Embryonic facial prominence (tissue), 1 donor: ENCODE data around the gene CRISP1.
"Not testable (repeated sequence)": the region's sequence is repeated elsewhere in the genome, so short reads cannot be mapped to it uniquely, and the experiment has no call there.

ENCODE experiments used
- DNase-seq: peaks from one replicate; pipeline ENCODE4 v3.0.0-alpha.2; 2016; ENCODE audit errors: extremely low spot score

Gene CRISP1

GRCh38 chr6:49866485-49866943 lies at the start of gene CRISP1:
TSS of gene CRISP1 (minus strand) at chr6:49866535. CDS start at chr6:49857400, 9,135 bp downstream.
- no peak for DNase-seq

GRCh38 chr6:49915035-49915434 lies 48.7 kb upstream of the CRISP1 start:
- DNase-seq, result no peak

- no peak for DNase-seq
These were observed 47.5 kb upstream of the CRISP1 start for GRCh38 chr6:49913636-49914375.

- no peak for DNase-seq
These were observed 45.9 kb upstream of the CRISP1 start for GRCh38 chr6:49912196-49912595.

- DNase-seq, result no peak
These were observed 44.9 kb upstream of the CRISP1 start for GRCh38 chr6:49911252-49911651.

- no peak for DNase-seq
These were observed 43.2 kb upstream of the CRISP1 start for GRCh38 chr6:49909563-49909962.

- DNase-seq, result no peak
These were observed 40.2 kb upstream of the CRISP1 start for GRCh38 chr6:49906526-49906925.

- DNase-seq, result no peak
These were observed 39.0 kb upstream of the CRISP1 start for GRCh38 chr6:49905296-49905695.

GRCh38 chr6:49902856-49903255 lies 36.5 kb upstream of the CRISP1 start:
- no peak for DNase-seq

- DNase-seq, result no peak
These were observed 32.7 kb upstream of the CRISP1 start for GRCh38 chr6:49898904-49899566.

- DNase-seq, result not testable (repeated sequence)
These were observed 29.2 kb upstream of the CRISP1 start for GRCh38 chr6:49895553-49895952.

GRCh38 chr6:49892280-49892679 lies 25.9 kb upstream of the CRISP1 start:
- no peak for DNase-seq

GRCh38 chr6:49890988-49891387 lies 24.7 kb upstream of the CRISP1 start:
- DNase-seq, result no peak

- no peak for DNase-seq
These were observed 22.6 kb upstream of the CRISP1 start for GRCh38 chr6:49888742-49889431.

GRCh38 chr6:49868951-49869529 lies 2.7 kb upstream of the CRISP1 start:
- DNase-seq, result no peak

GRCh38 chr6:49856282-49856681 lies 10.1 kb downstream of the CRISP1 start:
- DNase-seq, result no peak

- no peak for DNase-seq
These were observed 11.1 kb downstream of the CRISP1 start for GRCh38 chr6:49855221-49855620.

- no peak for DNase-seq
These were observed 13.4 kb downstream of the CRISP1 start for GRCh38 chr6:49852975-49853374.

- peak; percentile 34 for DNase-seq
These were observed 17.0 kb downstream of the CRISP1 start for GRCh38 chr6:49849213-49849907.

- no peak for DNase-seq
These were observed 18.7 kb downstream of the CRISP1 start for GRCh38 chr6:49847673-49848072.

- no peak for DNase-seq
These were observed 19.3 kb downstream of the CRISP1 start for GRCh38 chr6:49847014-49847413.

- DNase-seq, result no peak
These were observed 24.9 kb downstream of the CRISP1 start for GRCh38 chr6:49841424-49841823.
